ENCODE data around the gene KCNQ5. TPM values are rescaled to one million over a fixed set of nuclear protein-coding genes. Genes with fewer than 3 reads are reported as not detected.
A peak's percentile ranks its signal among the peaks of the same experiment; 100 is the strongest.

KCNQ5 gene
- total RNA-seq, 1 donor from 2014 or later = 10.1 TPM

GRCh38 chr6:73176057-73176456, 554.2 kb downstream of the KCNQ5 start:
- POLR2A ChIA-PET = no interaction called here
- no peak for ATAC-seq (ENCODE audit: low read depth)

DNA sequence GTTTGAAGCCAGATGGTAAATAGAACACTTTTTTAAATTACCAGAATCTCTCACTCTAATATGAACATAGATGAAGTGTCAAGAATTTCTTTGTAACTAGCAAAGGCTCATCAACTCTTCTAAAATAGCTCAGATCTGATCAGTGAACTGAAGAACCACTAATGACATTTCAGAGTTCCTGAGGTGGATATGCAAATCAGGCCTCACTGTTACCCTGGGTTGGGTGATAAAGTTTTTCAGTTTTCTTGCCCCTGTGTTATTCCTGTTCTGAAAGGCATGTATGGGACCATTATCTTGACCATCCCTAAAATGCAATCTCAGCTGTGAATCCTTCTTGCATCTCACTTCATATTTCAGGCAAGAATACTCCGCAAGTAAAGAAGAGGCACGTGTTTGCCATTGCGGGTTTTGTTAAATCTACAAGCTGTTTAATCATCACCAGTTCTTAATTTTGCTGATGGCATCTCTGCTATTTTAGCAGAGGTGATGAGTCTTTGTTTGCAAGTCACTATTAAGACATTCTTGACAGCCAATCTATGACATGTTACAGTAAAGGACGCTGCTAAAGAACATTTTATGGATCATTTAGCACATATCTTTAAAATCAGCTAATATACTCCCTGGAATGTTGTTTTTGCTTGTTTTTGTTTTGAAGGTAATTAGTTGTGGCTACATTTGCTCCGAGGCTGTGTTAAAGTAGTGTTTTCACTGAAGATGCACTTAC, 555.5 kb downstream of the KCNQ5 start:
- TF ChIP-seq, protein P1, sequence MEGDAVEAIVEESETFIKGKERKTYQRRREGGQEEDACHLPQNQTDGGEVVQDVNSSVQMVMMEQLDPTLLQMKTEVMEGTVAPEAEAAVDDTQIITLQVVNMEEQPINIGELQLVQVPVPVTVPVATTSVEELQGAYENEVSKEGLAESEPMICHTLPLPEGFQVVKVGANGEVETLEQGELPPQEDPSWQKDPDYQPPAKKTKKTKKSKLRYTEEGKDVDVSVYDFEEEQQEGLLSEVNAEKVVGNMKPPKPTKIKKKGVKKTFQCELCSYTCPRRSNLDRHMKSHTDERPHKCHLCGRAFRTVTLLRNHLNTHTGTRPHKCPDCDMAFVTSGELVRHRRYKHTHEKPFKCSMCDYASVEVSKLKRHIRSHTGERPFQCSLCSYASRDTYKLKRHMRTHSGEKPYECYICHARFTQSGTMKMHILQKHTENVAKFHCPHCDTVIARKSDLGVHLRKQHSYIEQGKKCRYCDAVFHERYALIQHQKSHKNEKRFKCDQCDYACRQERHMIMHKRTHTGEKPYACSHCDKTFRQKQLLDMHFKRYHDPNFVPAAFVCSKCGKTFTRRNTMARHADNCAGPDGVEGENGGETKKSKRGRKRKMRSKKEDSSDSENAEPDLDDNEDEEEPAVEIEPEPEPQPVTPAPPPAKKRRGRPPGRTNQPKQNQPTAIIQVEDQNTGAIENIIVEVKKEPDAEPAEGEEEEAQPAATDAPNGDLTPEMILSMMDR (IDR thresholded peaks at IDR 0.05) = no peak
- ATAC-seq (ENCODE audit: low read depth) (peak; percentile 47), DNase-seq (no peak)
- no peaks in the 10 kb centered on the region for H3K27me3 Mint-ChIP-seq
- H3K4me1 Mint-ChIP-seq = peaks cover 14% of the 10 kb centered on the region
- ChIA-PET POLR2A (interaction anchor here (1.0 to 1.4 kb wide), 2 partner anchors 555 to 558 kb away, joined by 5 to 7 read pairs; partner anchors contain the start of gene KCNQ5), CTCF (interaction anchor here (0.5 to 1.5 kb wide), 7 partner anchors 47 to 765 kb away, joined by 3 to 9 read pairs (median 4); no protein-coding TSS in a partner anchor)
- H3K9me3 Mint-ChIP-seq = no peaks in the 10 kb centered on the region
- no peak overlapping the region for H3K27ac Mint-ChIP-seq
- no peaks in the 10 kb centered on the region for H3K36me3 Mint-ChIP-seq (ENCODE audit: low read depth)
- no peak overlapping the region for H3K4me3 Mint-ChIP-seq
- intact Hi-C loops (cut with micrococcal nuclease) = no loop called here

More at GRCh38 chr6:73176057-73176456, 554.2 kb downstream of the KCNQ5 start:
- TF ChIP-seq, protein P1 (IDR thresholded peaks at IDR 0.05) = no peak
- no peaks in the 10 kb centered on the region for H3K36me3 Mint-ChIP-seq (ENCODE audit: low read depth)
- intact Hi-C loops (cut with micrococcal nuclease) = no loop called here
- CTCF ChIA-PET = no interaction called here
- H3K4me3 Mint-ChIP-seq = no peak overlapping the region
- no peak overlapping the region for H3K27ac Mint-ChIP-seq
- H3K4me1 Mint-ChIP-seq = peaks cover 11% of the 10 kb centered on the region
- no peak for DNase-seq
- no peaks in the 10 kb centered on the region for H3K27me3 Mint-ChIP-seq
- no peaks in the 10 kb centered on the region for H3K9me3 Mint-ChIP-seq

DNA sequence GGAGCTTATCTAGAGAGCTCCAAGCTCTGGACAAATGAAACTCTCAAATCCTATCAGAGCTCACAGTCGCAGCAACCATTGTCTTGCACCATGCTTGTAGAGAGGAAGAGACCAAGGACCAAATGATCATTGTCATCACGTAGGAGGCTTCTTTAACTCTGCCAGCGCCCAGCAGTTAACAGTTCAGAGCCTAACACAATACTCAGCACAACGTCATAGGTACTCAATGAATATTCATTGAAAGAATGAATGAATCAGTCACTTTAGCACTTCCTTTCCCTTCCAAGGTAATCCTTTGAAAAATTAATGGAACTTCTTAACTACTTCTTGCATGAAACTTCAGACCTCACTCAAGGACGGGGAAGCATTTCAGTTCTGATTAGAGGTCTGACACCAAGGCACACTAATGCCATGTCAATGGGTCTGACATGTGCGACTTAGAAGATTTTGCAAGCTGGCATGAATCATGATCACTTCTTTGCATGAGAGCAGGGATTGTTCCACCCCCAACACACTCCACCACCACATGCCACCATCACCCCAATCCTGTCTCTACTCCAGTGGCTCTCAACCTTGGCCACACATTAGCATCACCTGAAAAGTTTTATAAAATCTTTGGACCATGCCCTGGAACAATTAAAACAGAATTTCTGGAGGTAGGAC, 558.3 kb downstream of the KCNQ5 start:
- Mint-ChIP-seq H3K27me3 (no peaks in the 10 kb centered on the region), H3K9me3 (no peaks in the 10 kb centered on the region), H3K4me1 (peaks cover 14% of the 10 kb centered on the region), H3K27ac (no peak overlapping the region), H3K4me3 (peak overlapping the region; percentile 69), H3K36me3 (ENCODE audit: low read depth) (no peaks in the 10 kb centered on the region)
- no peak for DNase-seq
- TF ChIP-seq, protein P1 (IDR thresholded peaks at IDR 0.05) = no peak
- intact Hi-C loops (cut with micrococcal nuclease) = loop anchor here (5.0 kb wide), 1 partner anchor 132 kb away; no protein-coding TSS in a partner anchor
- ATAC-seq (ENCODE audit: low read depth) = no peak
- POLR2A ChIA-PET = no interaction called here
- CTCF ChIA-PET = interaction anchor here (1.0 to 1.7 kb wide), 9 partner anchors 11 to 1645 kb away, joined by 3 to 27 read pairs (median 4); no protein-coding TSS in a partner anchor

- intact Hi-C loops (cut with micrococcal nuclease) = loop anchor here (1.0 to 5.0 kb wide), 9 partner anchors 51 to 1797 kb away; no protein-coding TSS in a partner anchor
- TF ChIP-seq, protein P1 (IDR thresholded peaks at IDR 0.05) = peak; percentile 34
- H3K27me3 Mint-ChIP-seq = no peaks in the 10 kb centered on the region
- ChIA-PET CTCF (interaction anchor here (1.0 to 2.6 kb wide), 10 partner anchors 12 to 1646 kb away, joined by 3 to 27 read pairs (median 4); no protein-coding TSS in a partner anchor), POLR2A (no interaction called here)
- no peak for DNase-seq
- H3K27ac Mint-ChIP-seq = peak overlapping the region; percentile 33
- no peaks in the 10 kb centered on the region for H3K9me3 Mint-ChIP-seq
- H3K36me3 Mint-ChIP-seq (ENCODE audit: low read depth) = no peaks in the 10 kb centered on the region
- ATAC-seq (ENCODE audit: low read depth) = peak; percentile 93
- peak overlapping the region; percentile 69 for H3K4me3 Mint-ChIP-seq
- H3K4me1 Mint-ChIP-seq = peaks cover 14% of the 10 kb centered on the region
Observed at GRCh38 chr6:73180763-73181619, 559.1 kb downstream of the KCNQ5 start.

Measured in activated B cell treated with CpG ODN at 0.5 μM for 24 hours (primary cell).